ENCODE data around the gene FXYD1.

The FXYD1 gene

DNA sequence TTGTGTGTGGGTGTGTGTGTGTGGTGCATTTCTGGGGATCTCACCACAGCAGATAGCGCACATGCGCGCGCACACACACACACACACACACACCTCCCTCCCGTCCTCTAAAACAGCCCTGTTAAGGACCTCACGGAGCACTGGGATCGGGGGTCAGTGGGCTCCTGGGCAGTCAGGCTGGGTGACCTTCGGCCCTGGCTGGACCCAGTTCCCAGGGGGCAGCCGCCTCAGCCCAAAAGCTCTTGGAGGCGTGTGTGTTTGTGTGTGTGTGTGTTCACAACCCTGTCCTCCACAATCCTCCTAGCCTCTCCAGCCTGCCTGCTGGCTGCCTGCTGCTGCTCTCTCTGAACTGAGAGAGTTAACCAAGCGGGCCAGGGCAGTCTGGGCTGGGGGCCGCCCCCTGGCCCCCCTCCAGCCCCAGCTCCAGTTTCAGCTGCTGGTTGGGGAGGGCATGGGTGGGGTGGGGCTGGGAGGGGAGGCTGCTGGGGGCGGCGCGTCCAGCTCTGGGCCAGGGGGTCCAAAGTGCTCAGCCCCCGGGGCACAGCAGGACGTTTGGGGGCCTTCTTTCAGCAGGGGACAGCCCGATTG is at the start of gene FXYD1:
Gene FXYD1, plus strand, starts transcription at position 520 of the 588 bp plus-strand sequence. CDS start 1,256 bp downstream, outside the sequence.
- peaks cover 7 to 25% of the 10 kb centered on the region in 2 donors for H3K4me1 ChIP-seq (ENCODE audit: control insufficient read depth in 1 of 2, insufficient read depth in 2 of 2, low read length in 2 of 2)
- H3K9me3 ChIP-seq (ENCODE audit: control insufficient read depth in 1 of 2, low read length in 2 of 2): no peaks in the 10 kb centered on the region
- H3K27ac ChIP-seq (ENCODE audit: low read length): peak within 1 kb of the TSS; percentile 35
- no peaks in the 10 kb centered on the region for H3K36me3 ChIP-seq (ENCODE audit: control insufficient read depth in 1 of 2, insufficient read depth in 2 of 2, low read length in 2 of 2)
- peaks cover 12% of the 10 kb centered on the region for H3K27me3 ChIP-seq (ENCODE audit: low read depth, low read length)
- peak within 1 kb of the TSS; percentile 48 to 57 for H3K4me3 ChIP-seq (ENCODE audit: low read depth in 1 of 2, low read length in 2 of 2)

DNA sequence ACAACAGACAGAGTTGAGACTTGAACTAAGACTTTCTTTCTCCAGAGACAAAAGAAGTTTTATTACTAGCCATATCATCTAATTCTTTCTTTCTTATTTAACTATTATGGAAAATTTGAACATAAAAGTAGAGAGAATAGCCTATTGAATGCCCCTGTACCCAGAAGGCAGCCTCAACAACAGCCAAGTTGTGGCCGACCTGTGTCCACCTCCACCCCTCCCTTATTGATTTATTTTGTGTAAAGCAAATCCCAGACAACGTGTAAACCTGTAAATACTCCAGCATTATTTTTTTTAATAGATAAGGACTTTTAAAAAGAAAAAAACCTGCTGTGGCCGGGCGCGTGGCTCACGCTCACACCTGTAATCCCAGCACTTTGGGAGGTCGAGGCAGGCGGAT is 49.1 kb upstream of the FXYD1 start:
- Histone ChIP-seq H3K27ac (ENCODE audit: low read length) (no peak overlapping the region), H3K36me3 (ENCODE audit: control insufficient read depth in 1 of 2, insufficient read depth in 2 of 2, low read length in 2 of 2) (no peaks in the 10 kb centered on the region), H3K9me3 (ENCODE audit: control insufficient read depth in 1 of 2, low read length in 2 of 2) (no peaks in the 10 kb centered on the region), H3K4me1 (ENCODE audit: control insufficient read depth in 1 of 2, insufficient read depth in 2 of 2, low read length in 2 of 2) (peaks cover 6 to 7% of the 10 kb centered on the region in 2 donors), H3K27me3 (ENCODE audit: low read depth, low read length) (peaks cover 8% of the 10 kb centered on the region), H3K4me3 (ENCODE audit: low read depth in 1 of 2, low read length in 2 of 2) (no peak overlapping the region)

DNA sequence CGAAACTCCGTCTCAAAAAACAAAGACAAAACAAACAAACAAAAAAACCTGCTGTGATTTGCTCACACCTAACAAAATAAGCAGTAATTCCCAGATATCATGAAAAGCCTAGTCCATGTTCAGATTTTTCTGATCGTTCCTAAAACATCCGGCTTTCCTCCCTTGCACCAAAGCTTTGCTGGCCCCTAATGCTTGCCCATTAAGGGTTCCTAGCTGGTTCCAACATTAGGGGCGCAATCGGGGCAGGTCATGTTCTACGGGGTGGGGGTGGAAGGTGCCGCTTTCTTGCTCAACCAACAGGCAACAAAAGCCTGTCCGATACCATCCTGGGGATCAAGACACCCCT is 48.5 kb upstream of the FXYD1 start:
- Histone ChIP-seq H3K27ac (ENCODE audit: low read length) (no peak overlapping the region), H3K36me3 (ENCODE audit: control insufficient read depth in 1 of 2, insufficient read depth in 2 of 2, low read length in 2 of 2) (no peaks in the 10 kb centered on the region), H3K4me1 (ENCODE audit: control insufficient read depth in 1 of 2, insufficient read depth in 2 of 2, low read length in 2 of 2) (peaks cover 6 to 7% of the 10 kb centered on the region in 2 donors), H3K9me3 (ENCODE audit: control insufficient read depth in 1 of 2, low read length in 2 of 2) (no peaks in the 10 kb centered on the region), H3K4me3 (ENCODE audit: low read depth in 1 of 2, low read length in 2 of 2) (no peak overlapping the region), H3K27me3 (ENCODE audit: low read depth, low read length) (peaks cover 8% of the 10 kb centered on the region)

DNA sequence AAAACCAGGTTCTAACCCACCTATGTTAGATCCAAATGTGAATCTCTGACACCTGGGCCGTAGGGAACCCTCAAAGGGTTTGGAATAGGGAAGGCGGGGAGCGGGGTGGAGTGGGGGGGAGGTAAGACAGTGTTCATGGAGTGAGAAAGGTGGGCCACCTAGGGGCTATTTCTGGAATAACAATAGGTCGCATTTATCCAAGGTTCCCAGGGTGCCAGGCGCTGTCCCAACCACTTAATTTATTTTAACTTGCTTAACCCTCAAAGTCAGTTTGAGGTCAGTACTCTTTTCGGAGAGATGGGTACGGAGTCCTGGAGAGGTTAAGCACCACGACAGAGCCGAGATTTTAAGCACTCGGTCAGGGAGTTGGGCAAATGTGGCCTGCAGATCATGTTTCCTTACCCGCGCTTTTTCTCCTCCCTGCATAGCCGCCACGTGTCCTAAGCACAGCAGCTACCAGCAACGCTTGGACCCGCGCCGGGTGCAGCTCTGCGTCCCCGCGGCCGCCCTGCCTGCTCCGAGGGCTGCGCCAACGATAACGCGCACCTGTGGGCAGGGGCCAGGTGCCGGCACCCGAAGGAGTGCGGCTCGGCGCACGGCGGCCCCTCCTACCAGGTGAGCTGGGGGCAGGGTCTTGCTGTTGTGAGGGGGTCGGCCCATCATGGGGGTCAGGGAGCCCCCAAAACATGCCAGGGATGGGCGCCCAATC is 48.0 kb upstream of the FXYD1 start:
- no peaks in the 10 kb centered on the region for H3K9me3 ChIP-seq (ENCODE audit: control insufficient read depth in 1 of 2, low read length in 2 of 2)
- peaks cover 6 to 7% of the 10 kb centered on the region in 2 donors for H3K4me1 ChIP-seq (ENCODE audit: control insufficient read depth in 1 of 2, insufficient read depth in 2 of 2, low read length in 2 of 2)
- no peak overlapping the region for H3K4me3 ChIP-seq (ENCODE audit: low read depth in 1 of 2, low read length in 2 of 2)
- H3K27me3 ChIP-seq (ENCODE audit: low read depth, low read length): peaks cover 8% of the 10 kb centered on the region
- H3K36me3 ChIP-seq (ENCODE audit: control insufficient read depth in 1 of 2, insufficient read depth in 2 of 2, low read length in 2 of 2): no peaks in the 10 kb centered on the region
- no peak overlapping the region for H3K27ac ChIP-seq (ENCODE audit: low read length)

DNA sequence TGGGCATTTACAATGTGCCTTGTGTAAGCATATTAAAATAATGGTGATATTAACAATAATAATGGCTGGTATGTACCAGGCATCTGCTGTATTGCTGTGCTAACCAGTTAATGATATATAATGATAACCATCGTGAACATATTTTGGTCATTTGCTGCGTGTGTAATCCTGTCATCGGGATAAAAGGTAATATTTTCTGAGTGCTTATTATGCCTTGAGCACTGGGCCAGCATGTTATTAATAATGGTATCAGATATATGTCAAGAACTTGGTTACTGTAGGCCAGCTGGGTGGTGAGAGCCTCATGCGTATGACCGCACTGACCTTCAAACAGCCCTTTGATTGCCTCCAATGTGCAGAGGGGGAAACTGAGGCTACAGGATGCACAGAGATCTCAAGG is 45.2 kb upstream of the FXYD1 start:
- Histone ChIP-seq H3K4me1 (ENCODE audit: control insufficient read depth in 1 of 2, insufficient read depth in 2 of 2, low read length in 2 of 2) (peaks cover 6 to 7% of the 10 kb centered on the region in 2 donors), H3K27me3 (ENCODE audit: low read depth, low read length) (peaks cover 8% of the 10 kb centered on the region), H3K27ac (ENCODE audit: low read length) (no peak overlapping the region), H3K36me3 (ENCODE audit: control insufficient read depth in 1 of 2, insufficient read depth in 2 of 2, low read length in 2 of 2) (no peaks in the 10 kb centered on the region), H3K9me3 (ENCODE audit: control insufficient read depth in 1 of 2, low read length in 2 of 2) (no peaks in the 10 kb centered on the region), H3K4me3 (ENCODE audit: low read depth in 1 of 2, low read length in 2 of 2) (no peak overlapping the region)

DNA sequence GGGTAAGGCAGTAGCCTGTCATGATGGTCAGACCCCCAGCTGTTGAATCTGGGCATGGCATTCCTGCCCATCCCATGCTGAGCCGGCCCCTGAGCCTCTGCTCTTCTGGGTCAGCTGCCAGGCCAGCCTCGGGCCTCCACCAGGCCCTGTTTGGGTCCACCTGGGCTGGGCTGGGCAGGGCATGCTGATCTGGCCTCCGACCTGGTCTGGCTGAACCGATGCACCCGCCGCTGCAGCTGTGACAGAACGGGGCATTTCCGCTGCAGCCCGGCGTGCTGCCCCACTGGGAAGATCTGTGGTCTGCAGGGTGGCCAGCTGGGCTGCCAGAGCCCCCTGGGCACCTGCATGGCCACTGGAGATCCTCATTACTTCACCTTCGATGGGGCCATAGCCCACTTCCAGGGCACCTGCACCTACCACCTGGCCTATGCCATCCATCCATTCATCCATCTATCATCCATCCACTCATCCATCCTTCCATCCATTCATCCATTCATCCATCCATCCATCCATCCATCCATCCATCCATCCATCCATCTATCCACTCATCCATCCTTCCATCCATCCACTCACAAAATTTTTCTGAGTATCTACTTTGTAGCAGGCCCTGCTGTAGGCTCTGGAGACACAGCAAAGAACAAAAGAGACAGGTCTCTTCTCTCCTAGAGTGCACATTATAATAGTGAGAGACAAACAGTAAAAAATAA is 44.5 kb upstream of the FXYD1 start:
- Histone ChIP-seq H3K4me1 (ENCODE audit: control insufficient read depth in 1 of 2, insufficient read depth in 2 of 2, low read length in 2 of 2) (peaks cover 6 to 7% of the 10 kb centered on the region in 2 donors), H3K4me3 (ENCODE audit: low read depth in 1 of 2, low read length in 2 of 2) (no peak overlapping the region), H3K27me3 (ENCODE audit: low read depth, low read length) (peaks cover 8% of the 10 kb centered on the region), H3K9me3 (ENCODE audit: control insufficient read depth in 1 of 2, low read length in 2 of 2) (no peaks in the 10 kb centered on the region), H3K36me3 (ENCODE audit: control insufficient read depth in 1 of 2, insufficient read depth in 2 of 2, low read length in 2 of 2) (no peaks in the 10 kb centered on the region), H3K27ac (ENCODE audit: low read length) (no peak overlapping the region)

DNA sequence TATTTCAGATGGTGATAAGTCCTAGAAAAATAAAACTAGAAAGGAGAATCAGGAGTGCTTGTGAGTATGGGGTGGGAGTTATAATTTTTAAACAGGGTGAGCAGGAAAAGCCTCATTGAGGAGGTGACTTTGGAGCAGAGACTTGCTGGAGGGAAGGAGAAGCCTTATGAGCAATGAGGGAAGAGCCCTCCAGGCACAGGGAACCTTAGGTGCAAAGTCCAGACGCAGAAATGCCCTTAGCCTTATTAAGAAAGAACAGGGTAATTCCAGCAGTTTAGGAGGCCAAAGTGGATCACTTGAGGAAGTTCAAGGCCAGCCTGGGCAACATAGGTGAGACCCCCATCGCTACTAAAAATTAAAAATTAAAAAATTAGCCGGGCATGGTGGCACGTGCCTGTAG is 44.0 kb upstream of the FXYD1 start:
- no peak overlapping the region for H3K4me3 ChIP-seq (ENCODE audit: low read depth in 1 of 2, low read length in 2 of 2)
- H3K4me1 ChIP-seq (ENCODE audit: control insufficient read depth in 1 of 2, insufficient read depth in 2 of 2, low read length in 2 of 2): peaks cover 6 to 7% of the 10 kb centered on the region in 2 donors
- no peaks in the 10 kb centered on the region for H3K36me3 ChIP-seq (ENCODE audit: control insufficient read depth in 1 of 2, insufficient read depth in 2 of 2, low read length in 2 of 2)
- H3K27ac ChIP-seq (ENCODE audit: low read length): no peak overlapping the region
- H3K27me3 ChIP-seq (ENCODE audit: low read depth, low read length): peaks cover 8% of the 10 kb centered on the region
- no peaks in the 10 kb centered on the region for H3K9me3 ChIP-seq (ENCODE audit: control insufficient read depth in 1 of 2, low read length in 2 of 2)

DNA sequence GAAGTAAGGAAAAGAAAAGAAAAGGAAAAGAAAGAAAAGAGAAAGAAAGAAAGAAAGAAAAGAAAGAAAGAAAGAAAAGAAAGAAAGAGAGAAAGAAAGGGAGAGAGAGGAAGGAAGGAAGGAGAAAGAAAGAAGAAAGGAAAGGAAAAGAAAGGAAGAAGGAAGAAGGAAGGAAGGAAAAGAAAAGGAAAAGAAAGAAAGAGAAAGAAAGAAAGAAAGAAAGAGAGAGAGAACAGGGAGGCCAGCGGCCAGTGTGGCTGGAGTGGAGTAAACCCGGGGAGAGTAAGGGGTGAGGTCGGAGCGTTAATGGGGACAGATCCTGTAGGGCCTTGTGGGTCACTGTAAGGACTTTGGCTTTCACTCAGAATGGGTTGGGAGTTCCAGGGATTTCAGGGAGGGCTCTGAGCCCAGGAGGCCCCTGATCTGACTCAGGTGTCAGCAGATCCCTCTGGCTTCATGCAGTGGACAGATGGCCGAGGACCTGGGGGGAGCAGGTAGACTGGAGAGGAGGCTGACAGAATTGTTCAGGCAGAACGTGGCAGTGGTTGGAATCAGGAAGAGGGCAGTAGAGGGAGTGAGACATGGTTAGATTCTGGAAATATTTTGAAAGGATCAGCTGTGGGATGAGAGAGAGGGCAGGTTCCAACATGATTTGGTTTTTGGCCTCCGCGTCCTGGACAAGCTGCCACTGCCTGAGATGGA is 42.8 kb upstream of the FXYD1 start:
- no peak overlapping the region for H3K27ac ChIP-seq (ENCODE audit: low read length)
- H3K27me3 ChIP-seq (ENCODE audit: low read depth, low read length): peaks cover 5% of the 10 kb centered on the region
- no peak overlapping the region for H3K4me3 ChIP-seq (ENCODE audit: low read depth in 1 of 2, low read length in 2 of 2)
- H3K9me3 ChIP-seq (ENCODE audit: control insufficient read depth in 1 of 2, low read length in 2 of 2): no peaks in the 10 kb centered on the region
- peaks cover 0 to 1% of the 10 kb centered on the region in 2 donors for H3K4me1 ChIP-seq (ENCODE audit: control insufficient read depth in 1 of 2, insufficient read depth in 2 of 2, low read length in 2 of 2)
- no peaks in the 10 kb centered on the region for H3K36me3 ChIP-seq (ENCODE audit: control insufficient read depth in 1 of 2, insufficient read depth in 2 of 2, low read length in 2 of 2)

DNA sequence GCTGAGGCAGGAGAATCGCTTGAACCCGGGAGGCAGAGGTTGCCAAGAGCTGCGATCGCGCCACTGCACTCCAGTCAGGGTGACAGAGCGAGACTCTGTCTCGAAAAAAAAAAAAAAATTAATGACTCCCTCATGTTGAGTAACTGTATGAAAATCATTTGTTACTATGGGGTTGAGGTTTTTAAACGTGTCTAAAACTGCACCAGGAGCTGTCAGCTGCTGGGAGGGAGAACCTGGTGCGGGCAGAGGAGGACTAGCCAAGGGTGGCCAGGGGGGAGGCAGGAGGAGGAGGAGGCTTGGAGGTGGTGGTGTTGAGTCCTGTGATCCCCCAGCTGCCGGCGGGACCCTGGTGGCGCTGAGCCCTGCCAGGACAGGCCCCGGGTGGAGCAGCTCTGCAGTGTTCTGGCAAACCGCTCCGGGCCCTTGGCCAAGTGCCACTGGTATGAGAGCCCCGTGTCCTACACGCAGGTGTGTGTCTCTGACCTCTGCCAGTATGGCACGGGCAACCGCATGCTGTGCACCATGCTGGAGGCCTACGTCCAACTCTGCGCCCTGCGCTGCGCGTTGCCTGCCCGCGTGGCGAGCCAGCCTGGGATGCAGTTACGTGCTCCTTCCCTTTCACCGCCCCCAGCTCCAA is 40.1 kb upstream of the FXYD1 start:
- Histone ChIP-seq H3K4me3 (ENCODE audit: low read depth in 1 of 2, low read length in 2 of 2) (no peak overlapping the region), H3K9me3 (ENCODE audit: control insufficient read depth in 1 of 2, low read length in 2 of 2) (no peaks in the 10 kb centered on the region), H3K27me3 (ENCODE audit: low read depth, low read length) (no peaks in the 10 kb centered on the region), H3K36me3 (ENCODE audit: control insufficient read depth in 1 of 2, insufficient read depth in 2 of 2, low read length in 2 of 2) (no peaks in the 10 kb centered on the region), H3K4me1 (ENCODE audit: control insufficient read depth in 1 of 2, insufficient read depth in 2 of 2, low read length in 2 of 2) (no peaks in the 10 kb centered on the region), H3K27ac (ENCODE audit: low read length) (no peak overlapping the region)

DNA sequence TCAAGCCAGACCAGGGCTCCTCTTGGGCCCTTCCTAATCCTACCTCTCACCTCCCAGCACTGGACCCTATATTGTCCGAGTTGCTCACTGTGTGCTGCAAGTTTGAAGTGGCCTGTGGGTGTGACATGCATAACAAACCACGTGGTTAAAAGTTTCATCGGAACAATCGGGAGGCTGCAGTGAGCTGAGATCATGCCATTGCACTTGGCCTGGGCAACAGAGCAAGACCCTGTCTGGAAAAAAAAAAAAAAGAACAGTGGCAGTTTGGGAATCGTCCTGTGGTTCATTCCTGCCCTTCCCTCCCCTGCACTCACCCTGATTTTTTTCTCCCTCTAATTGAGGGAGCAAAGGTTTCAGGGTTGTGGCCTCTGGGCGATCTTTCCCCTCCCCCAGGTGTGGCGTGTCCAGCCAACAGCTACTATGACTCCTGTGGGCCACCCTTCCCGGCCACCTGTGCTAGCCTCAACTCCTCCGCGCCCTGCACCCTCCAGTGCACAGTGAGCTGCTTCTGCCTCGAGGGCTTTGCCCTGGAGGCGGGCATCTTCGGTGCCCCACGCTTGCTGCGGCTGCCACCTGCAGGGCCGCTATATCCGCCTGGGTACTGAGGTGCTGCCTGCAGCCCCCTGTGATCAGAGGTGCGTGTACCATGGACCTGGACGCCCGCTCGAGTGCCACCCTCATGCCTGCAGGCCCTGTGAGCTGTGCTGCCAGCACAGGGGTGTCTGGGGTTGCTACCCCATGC is 39.3 kb upstream of the FXYD1 start:
- no peak overlapping the region for H3K27ac ChIP-seq (ENCODE audit: low read length)
- H3K36me3 ChIP-seq (ENCODE audit: control insufficient read depth in 1 of 2, insufficient read depth in 2 of 2, low read length in 2 of 2): no peaks in the 10 kb centered on the region
- H3K4me3 ChIP-seq (ENCODE audit: low read depth in 1 of 2, low read length in 2 of 2): no peak overlapping the region
- no peaks in the 10 kb centered on the region for H3K4me1 ChIP-seq (ENCODE audit: control insufficient read depth in 1 of 2, insufficient read depth in 2 of 2, low read length in 2 of 2)
- H3K9me3 ChIP-seq (ENCODE audit: control insufficient read depth in 1 of 2, low read length in 2 of 2): no peaks in the 10 kb centered on the region
- no peaks in the 10 kb centered on the region for H3K27me3 ChIP-seq (ENCODE audit: low read depth, low read length)
